Activated naive CD8-positive, alpha-beta T cell treated with anti-CD3 and anti-CD28 coated beads, Interleukin-2, amount 10 ng/mL, durations not matched to agents 7 days and 5 days (primary cell): ENCODE measurements around the gene TMEM254. TPM values are rescaled to one million over a fixed set of nuclear protein-coding genes. Genes with fewer than 3 reads are reported as not detected.
"Not testable (repeated sequence)": the region's sequence is repeated elsewhere in the genome, so short reads cannot be mapped to it uniquely, and the experiment has no call there.

Experiments used
- ATAC-seq: fragments of 150-1000 bp; cut with Tn5 transposase; one replicate; pipeline ENCODE4 v1.10.0; 2021; ENCODE audit warnings: low read depth, moderate library complexity
- POLR2A ChIA-PET: fragments of 350-600 bp; sonication (Branson Sonifier 250); formaldehyde crosslinking; loops from one replicate; lab custom pipeline; 2021; ENCODE audit warnings: antibody characterized with exemption; lab: Charles Lee
- DNase-seq: peaks from one replicate; pipeline ENCODE4 v3.0.0; 2021
- H3K27ac Mint-ChIP-seq: one replicate; pipeline ENCODE4 v1.8.0; 2022; ENCODE audit warnings: mild to moderate bottlenecking, mixed read lengths
- H3K27me3 Mint-ChIP-seq: one replicate; pipeline ENCODE4 v1.8.0; 2022; ENCODE audit warnings: mild to moderate bottlenecking, moderate library complexity, mixed read lengths
- H3K36me3 Mint-ChIP-seq: one replicate; pipeline ENCODE4 v1.8.0; 2021; ENCODE audit warnings: mild to moderate bottlenecking, mixed read lengths
- H3K4me1 Mint-ChIP-seq: one replicate; pipeline ENCODE4 v1.8.0; 2021; ENCODE audit warnings: mixed read lengths
- H3K4me3 Mint-ChIP-seq: one replicate; pipeline ENCODE4 v1.8.0; 2022; ENCODE audit warnings: mild to moderate bottlenecking, moderate library complexity, mixed read lengths
- H3K9me3 Mint-ChIP-seq: one replicate; pipeline ENCODE4 v1.8.0; 2021; ENCODE audit warnings: mixed read lengths
- total RNA-seq, 2 experiments: library from RNA; stranded (reverse); gene quantifications; one replicate each; pipeline ENCODE4 v1.2.3, GENCODE V29; 2021

The TMEM254 gene
- total RNA-seq, 2 experiments from 2014 or later, result 13.2 to 13.8 TPM

GRCh38 chr10:80055760-80056159 lies 22.7 kb upstream of the TMEM254 start:
- Mint-ChIP-seq H3K36me3 (no peaks in the 10 kb centered on the region), H3K4me3 (no peak overlapping the region), H3K27ac (no peak overlapping the region), H3K4me1 (peaks cover 3% of the 10 kb centered on the region), H3K9me3 (no peaks in the 10 kb centered on the region), H3K27me3 (no peaks in the 10 kb centered on the region)
- DNase-seq, result no peak
- ATAC-seq, result no peak
- POLR2A ChIA-PET, result no interaction called here

DNA sequence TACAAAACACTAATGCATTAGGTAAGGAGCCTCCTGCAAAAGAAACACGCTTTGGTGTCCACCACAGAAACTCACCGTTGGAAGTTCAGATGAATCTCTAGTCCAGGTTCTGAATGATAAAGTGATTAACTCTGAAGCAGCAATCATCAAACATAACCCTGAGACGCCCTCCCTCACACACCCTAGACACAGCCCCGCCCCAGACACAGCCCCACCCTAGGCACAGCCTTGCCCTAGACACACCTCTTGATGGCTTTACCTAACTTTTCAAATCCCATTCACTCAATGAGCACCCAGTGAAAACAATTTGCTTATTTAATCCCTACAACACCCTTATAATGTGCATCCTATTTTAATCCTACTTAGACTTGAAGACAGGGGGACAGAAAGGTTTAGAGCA lies 21.3 kb upstream of the TMEM254 start:
- H3K27me3 Mint-ChIP-seq, result no peaks in the 10 kb centered on the region
- DNase-seq (no peak), ATAC-seq (no peak)
- no peak overlapping the region for H3K27ac Mint-ChIP-seq
- no peaks in the 10 kb centered on the region for H3K9me3 Mint-ChIP-seq
- no peak overlapping the region for H3K4me3 Mint-ChIP-seq
- POLR2A ChIA-PET, result no interaction called here
- H3K4me1 Mint-ChIP-seq, result peaks cover 3% of the 10 kb centered on the region
- H3K36me3 Mint-ChIP-seq, result no peaks in the 10 kb centered on the region

DNA sequence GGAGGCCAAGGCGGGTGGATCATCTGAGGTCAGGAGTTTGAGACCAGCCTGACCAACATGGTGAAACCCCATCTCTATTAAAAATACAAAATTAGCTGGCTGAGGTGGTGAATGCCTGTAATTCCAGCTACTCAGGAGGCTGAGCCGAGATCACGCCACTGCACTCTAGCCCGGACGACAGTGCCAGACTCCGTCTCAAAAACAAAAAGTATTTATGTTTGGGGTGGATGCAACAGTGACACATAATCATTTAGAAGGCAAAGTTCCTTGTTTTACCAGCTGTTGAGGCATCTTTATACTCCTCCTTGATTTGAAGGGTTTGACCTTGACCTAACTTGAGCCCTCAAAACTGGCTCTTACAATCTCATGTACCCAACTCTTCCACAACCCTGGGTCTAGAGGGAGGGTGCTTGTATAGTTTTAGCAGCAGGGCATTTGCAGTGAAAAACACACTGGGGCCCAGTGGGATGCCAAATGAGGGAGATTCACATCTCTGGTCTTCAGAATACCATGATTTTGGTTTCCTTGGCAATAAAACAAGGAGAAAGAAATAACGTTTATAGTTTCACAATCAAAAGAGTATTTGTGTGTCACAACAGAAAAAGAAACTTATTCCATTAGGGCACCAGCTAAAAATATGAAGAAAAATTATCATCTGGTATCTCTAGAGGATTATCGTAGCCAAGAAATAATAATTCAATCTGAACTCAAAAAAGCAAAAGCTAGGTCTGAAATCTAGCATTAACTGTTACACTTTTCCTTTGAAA lies 14.2 kb upstream of the TMEM254 start:
- H3K36me3 Mint-ChIP-seq, result no peaks in the 10 kb centered on the region
- no peak overlapping the region for H3K4me3 Mint-ChIP-seq
- H3K9me3 Mint-ChIP-seq, result no peaks in the 10 kb centered on the region
- H3K27me3 Mint-ChIP-seq, result peaks cover 4% of the 10 kb centered on the region
- DNase-seq (no peak), ATAC-seq (no peak)
- H3K27ac Mint-ChIP-seq, result no peak overlapping the region
- no peaks in the 10 kb centered on the region for H3K4me1 Mint-ChIP-seq
- POLR2A ChIA-PET, result no interaction called here

DNA sequence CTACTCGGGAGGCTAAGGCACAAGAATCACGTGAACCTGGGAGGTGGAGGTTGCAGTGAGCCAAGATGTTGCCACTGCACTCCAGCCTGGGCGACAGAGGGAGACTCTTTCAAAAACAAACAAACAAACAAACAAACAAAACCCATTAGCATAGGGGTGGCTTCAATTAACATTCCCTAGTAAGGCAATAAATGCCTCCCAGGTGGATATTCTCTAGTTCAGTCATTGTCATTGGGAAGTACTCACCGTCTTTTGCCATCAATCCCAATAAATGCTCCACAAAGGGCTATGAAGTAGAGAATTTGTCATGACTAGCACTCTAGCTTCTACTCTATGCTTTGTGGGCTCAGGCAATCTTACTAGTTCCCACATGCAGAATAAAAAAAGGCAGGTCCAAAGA lies 11.7 kb upstream of the TMEM254 start:
- no peak overlapping the region for H3K4me3 Mint-ChIP-seq
- no peak overlapping the region for H3K27ac Mint-ChIP-seq
- no peaks in the 10 kb centered on the region for H3K36me3 Mint-ChIP-seq
- DNase-seq (no peak), ATAC-seq (no peak)
- no peaks in the 10 kb centered on the region for H3K4me1 Mint-ChIP-seq
- POLR2A ChIA-PET, result no interaction called here
- H3K9me3 Mint-ChIP-seq, result no peaks in the 10 kb centered on the region
- peaks cover 4% of the 10 kb centered on the region for H3K27me3 Mint-ChIP-seq

DNA sequence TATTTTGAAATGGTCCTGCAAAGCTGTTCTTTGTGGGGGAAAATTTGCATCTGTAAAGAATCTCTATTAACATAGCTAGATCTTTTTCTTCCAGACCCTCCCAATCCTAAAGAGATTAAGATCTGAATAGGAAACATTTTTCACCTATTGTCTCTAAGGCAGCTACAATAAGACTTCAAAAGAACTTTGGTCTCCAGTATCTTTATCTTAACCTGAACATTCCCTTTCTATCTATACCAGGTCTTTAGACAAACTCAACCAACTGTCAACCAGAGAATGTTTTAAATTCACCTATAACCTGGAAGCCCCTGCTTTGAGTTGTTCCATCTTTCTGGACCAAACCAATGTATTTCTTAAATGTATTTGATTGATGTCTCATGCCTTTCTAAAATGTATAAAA lies 10.6 kb upstream of the TMEM254 start:
- POLR2A ChIA-PET, H3K27me3 Mint-ChIP-seq, H3K4me1 Mint-ChIP-seq, ATAC-seq, DNase-seq, H3K36me3 Mint-ChIP-seq, H3K9me3 Mint-ChIP-seq, H3K27ac Mint-ChIP-seq, H3K4me3 Mint-ChIP-seq: not testable (repeated sequence)

DNA sequence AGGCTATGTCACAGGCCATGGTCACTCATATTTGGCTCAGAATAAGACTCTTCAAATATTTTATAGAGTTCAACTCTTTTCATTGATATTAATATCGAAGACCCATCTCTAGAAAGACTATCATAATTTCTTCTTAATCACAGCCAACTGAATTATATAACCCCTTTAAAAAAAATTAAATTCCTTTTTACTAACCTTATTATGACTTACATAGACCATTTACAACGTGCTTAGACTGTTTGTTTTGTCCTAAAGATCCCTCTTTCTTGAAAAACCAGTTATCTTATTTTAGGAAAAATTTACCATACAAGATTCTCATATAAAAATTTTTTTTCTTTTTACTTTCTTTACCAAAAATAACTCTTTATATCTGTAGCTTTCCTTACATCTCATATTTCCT lies 10.2 kb upstream of the TMEM254 start:
- Mint-ChIP-seq H3K27me3 (peaks cover 3% of the 10 kb centered on the region), H3K4me1 (no peaks in the 10 kb centered on the region), H3K4me3 (no peak overlapping the region), H3K9me3 (no peaks in the 10 kb centered on the region), H3K27ac (no peak overlapping the region), H3K36me3 (no peaks in the 10 kb centered on the region)
- no peak for DNase-seq
- no peak for ATAC-seq
- POLR2A ChIA-PET, result interaction anchor here (0.7 kb wide), 1 partner anchor 1655 kb away, joined by 6 read pairs; no protein-coding TSS in a partner anchor

DNA sequence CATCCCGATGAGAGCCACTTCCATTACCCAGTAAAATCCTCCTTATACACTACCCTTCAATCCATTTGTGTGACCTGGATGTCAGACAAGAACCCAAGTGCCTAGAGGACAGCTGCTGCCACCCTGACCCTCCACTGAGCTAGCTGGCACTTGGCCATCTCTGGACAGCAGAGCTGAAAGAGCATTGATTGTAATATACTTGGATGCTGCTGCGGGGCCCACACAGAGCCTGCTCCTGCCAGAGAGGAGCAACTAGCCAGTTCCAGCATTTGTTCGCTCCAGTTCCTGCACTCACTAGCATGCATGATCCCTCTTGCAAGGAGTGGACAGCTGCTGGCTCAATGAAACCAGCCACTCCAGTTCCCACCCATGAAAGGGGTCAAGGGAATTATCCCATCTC lies 8.4 kb upstream of the TMEM254 start:
- POLR2A ChIA-PET, result no interaction called here
- DNase-seq (no peak), ATAC-seq (no peak)
- Mint-ChIP-seq H3K4me1 (no peaks in the 10 kb centered on the region), H3K27me3 (no peaks in the 10 kb centered on the region), H3K36me3 (no peaks in the 10 kb centered on the region), H3K4me3 (no peak overlapping the region), H3K9me3 (no peaks in the 10 kb centered on the region), H3K27ac (no peak overlapping the region)

- Mint-ChIP-seq H3K4me3 (no peak overlapping the region), H3K27ac (no peak overlapping the region), H3K27me3 (no peaks in the 10 kb centered on the region), H3K4me1 (peaks cover 2% of the 10 kb centered on the region), H3K36me3 (no peaks in the 10 kb centered on the region), H3K9me3 (no peaks in the 10 kb centered on the region)
- POLR2A ChIA-PET, result no interaction called here
- ATAC-seq, result no peak
- no peak for DNase-seq
Measured at GRCh38 chr10:80072584-80072983, 5.9 kb upstream of the TMEM254 start.

DNA sequence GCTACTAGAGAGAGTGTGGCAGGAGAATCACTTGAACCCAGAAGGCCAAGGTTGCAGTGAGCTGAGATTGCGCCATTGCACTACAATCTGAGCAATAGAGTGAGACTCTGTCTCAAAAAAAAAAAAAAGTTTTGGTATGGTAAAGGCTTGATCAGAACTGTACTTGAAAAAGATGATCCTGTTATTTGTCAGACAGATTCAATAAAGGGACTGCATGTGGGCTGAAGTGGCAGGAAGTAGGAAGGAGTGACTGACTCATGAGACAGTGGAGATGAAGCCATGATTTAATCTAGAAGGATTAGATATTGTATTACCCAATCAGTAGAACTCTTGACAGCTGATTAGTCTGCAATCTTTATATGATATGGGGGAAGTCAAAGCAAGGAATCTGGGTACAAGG lies 2.7 kb upstream of the TMEM254 start:
- H3K4me3 Mint-ChIP-seq, result no peak overlapping the region
- no peaks in the 10 kb centered on the region for H3K36me3 Mint-ChIP-seq
- no peaks in the 10 kb centered on the region for H3K27me3 Mint-ChIP-seq
- no peak overlapping the region for H3K27ac Mint-ChIP-seq
- DNase-seq (no peak), ATAC-seq (no peak)
- peaks cover 11% of the 10 kb centered on the region for H3K4me1 Mint-ChIP-seq
- no peaks in the 10 kb centered on the region for H3K9me3 Mint-ChIP-seq
- POLR2A ChIA-PET, result no interaction called here

DNA sequence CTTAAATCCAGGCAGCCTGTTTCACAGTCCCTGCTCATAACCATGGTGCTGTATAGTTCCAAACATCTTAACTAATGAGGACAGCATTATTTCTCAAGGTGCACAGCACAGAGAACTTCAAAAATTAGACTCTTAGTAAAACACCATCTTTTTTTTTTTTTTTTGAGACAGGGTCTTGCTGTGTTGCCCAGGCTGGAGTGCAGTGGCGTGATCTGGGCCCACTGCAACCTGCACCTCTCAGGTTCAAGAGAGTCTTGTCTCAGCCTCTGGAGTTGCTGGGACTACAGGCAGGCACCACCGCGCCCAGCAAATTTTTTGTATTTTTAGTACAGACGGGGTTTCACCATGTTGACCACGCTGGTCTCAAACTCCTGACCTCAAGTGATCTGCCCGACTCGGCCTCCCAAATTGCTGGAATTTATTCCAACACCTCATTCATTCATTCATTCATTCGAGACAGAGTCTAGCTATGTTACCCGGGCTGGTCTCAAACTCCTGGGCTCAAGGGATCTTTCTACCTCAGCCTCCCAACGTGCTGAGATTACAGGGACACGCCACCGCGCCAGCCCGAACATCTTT lies 507 bp upstream of the TMEM254 start:
- H3K4me1 Mint-ChIP-seq, result peaks cover 11% of the 10 kb centered on the region

GRCh38 chr10:80079312-80079719 lies 851 bp downstream of the TMEM254 start:
- peaks cover 11% of the 10 kb centered on the region for H3K4me1 Mint-ChIP-seq
- POLR2A ChIA-PET, result interaction anchor here (0.9 to 1.1 kb wide), 2 partner anchors 109 to 174 kb away, joined by 3 read pairs; no protein-coding TSS in a partner anchor
- no peaks in the 10 kb centered on the region for H3K9me3 Mint-ChIP-seq
- no peak for ATAC-seq
- H3K27me3 Mint-ChIP-seq, result no peaks in the 10 kb centered on the region
- H3K36me3 Mint-ChIP-seq, result no peaks in the 10 kb centered on the region
- peak overlapping the region; percentile 99 for H3K4me3 Mint-ChIP-seq
- no peak for DNase-seq
- peak overlapping the region; percentile 93 for H3K27ac Mint-ChIP-seq

More for the DNA sequence above, 507 bp upstream of the TMEM254 start:
- Mint-ChIP-seq H3K9me3 (no peaks in the 10 kb centered on the region), H3K36me3 (no peaks in the 10 kb centered on the region), H3K27me3 (no peaks in the 10 kb centered on the region), H3K4me3 (peak overlapping the region; percentile 99), H3K27ac (peak overlapping the region; percentile 93)
- ATAC-seq (no peak), DNase-seq (no peak)
- POLR2A ChIA-PET, result interaction anchor here (0.7 kb wide), 1 partner anchor 148 kb away, joined by 3 read pairs; no protein-coding TSS in a partner anchor

- ATAC-seq, result no peak
Measured at GRCh38 chr10:80081026-80081425, 2.6 kb downstream of the TMEM254 start.

DNA sequence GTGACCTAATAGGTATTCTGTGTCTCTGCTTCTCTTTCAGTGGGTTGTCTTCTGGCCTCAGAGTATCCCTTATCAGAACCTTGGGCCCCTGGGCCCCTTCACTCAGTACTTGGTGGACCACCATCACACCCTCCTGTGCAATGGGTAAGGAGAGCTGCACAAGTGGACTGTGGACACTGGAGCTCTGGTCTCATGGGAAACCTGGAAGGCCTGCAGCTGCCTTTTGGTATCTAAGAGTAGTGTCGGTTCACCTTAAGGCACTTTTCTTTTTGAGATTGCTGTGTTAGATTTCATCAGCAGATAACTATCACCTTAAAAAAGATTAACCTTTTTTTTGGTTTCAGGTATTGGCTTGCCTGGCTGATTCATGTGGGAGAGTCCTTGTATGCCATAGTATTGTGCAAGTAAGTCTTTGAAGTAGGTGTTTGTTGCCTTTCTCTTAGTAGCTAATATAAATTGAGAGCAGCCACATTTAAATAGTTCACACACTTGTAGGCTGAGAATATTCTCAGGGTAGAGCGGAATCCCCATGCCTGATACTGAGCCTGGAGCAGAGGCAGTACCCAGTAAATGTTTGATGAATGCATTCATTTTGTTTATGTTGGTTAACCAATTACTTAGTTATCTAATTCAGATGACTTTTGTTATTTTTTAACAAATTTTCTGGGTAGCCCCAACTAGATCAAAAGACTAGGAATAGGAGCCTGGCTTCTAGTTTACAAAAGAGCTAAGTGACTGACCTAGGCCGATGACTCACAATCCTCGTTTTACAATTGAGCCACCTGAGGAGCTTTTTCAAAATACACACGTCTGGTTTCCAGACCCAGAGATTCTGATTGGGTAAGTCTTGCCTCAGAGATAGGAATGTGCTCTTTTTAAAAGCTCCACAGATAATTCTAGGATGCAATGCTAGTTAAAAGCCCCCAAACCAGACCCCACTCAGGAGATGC lies 3.6 kb downstream of the TMEM254 start:
- Mint-ChIP-seq H3K9me3 (no peaks in the 10 kb centered on the region), H3K27me3 (no peaks in the 10 kb centered on the region), H3K36me3 (no peaks in the 10 kb centered on the region), H3K4me3 (no peak overlapping the region), H3K27ac (no peak overlapping the region), H3K4me1 (peaks cover 9% of the 10 kb centered on the region)
- ATAC-seq, result no peak
- no peak for DNase-seq
- POLR2A ChIA-PET, result no interaction called here

More at GRCh38 chr10:80081026-80081425, 2.6 kb downstream of the TMEM254 start:
- peaks cover 9% of the 10 kb centered on the region for H3K4me1 Mint-ChIP-seq
- H3K9me3 Mint-ChIP-seq, result no peaks in the 10 kb centered on the region
- POLR2A ChIA-PET, result no interaction called here
- H3K36me3 Mint-ChIP-seq, result no peaks in the 10 kb centered on the region
- H3K27me3 Mint-ChIP-seq, result no peaks in the 10 kb centered on the region
- H3K4me3 Mint-ChIP-seq, result no peak overlapping the region
- no peak overlapping the region for H3K27ac Mint-ChIP-seq
- no peak for DNase-seq
